Mesothelial cell of epicardium (in vitro differentiated cells): ENCODE measurements around the gene MYL12A. TPM values are rescaled to one million over a fixed set of nuclear protein-coding genes. Genes with fewer than 3 reads are reported as not detected.

Source experiments
- DNase-seq, 2 experiments: peaks; one replicate each; pipeline ENCODE4 v3.0.0; 2021; ENCODE audit warnings: low spot score in 2 of 2; ENCODE audit not compliant: unreplicated experiment in 2 of 2
- H3K27ac Mint-ChIP-seq: 2 replicates; pipeline ENCODE4 v1.8.0; 2021; ENCODE audit warnings: mixed read lengths
- H3K27me3 Mint-ChIP-seq: 2 replicates; pipeline ENCODE4 v1.8.0; 2021; ENCODE audit warnings: low read depth, mixed read lengths
- H3K36me3 Mint-ChIP-seq: 2 replicates; pipeline ENCODE4 v1.8.0; 2021; ENCODE audit warnings: mixed read lengths
- H3K4me1 Mint-ChIP-seq: 2 replicates; pipeline ENCODE4 v1.8.0; 2021; ENCODE audit warnings: mixed read lengths
- H3K4me3 Mint-ChIP-seq: 2 replicates; pipeline ENCODE4 v1.8.0; 2021; ENCODE audit warnings: mild to moderate bottlenecking, moderate library complexity, mixed read lengths
- H3K9me3 Mint-ChIP-seq: 2 replicates; pipeline ENCODE4 v1.8.0; 2021; ENCODE audit warnings: mixed read lengths
- CTCF ChIP-seq: fragments of 200-600 bp; sonication (generic); IDR thresholded peaks from one replicate; pipeline ENCODE4 v1.5.0; 2021; ENCODE audit warnings: antibody characterized with exemption; ENCODE audit not compliant: unreplicated experiment
- total RNA-seq: library from RNA; stranded (reverse); gene quantifications from 3 replicates; pipeline ENCODE4 v1.2.1, GENCODE V29; 2021

The MYL12A gene
- total RNA-seq, 1 donor from 2014 or later = 220 TPM

- DNase-seq = no peak
- Mint-ChIP-seq H3K4me3 (no peak overlapping the region), H3K27me3 (no peaks in the 10 kb centered on the region), H3K4me1 (peaks cover 33% of the 10 kb centered on the region), H3K27ac (no peak overlapping the region), H3K36me3 (no peaks in the 10 kb centered on the region), H3K9me3 (peaks cover 4% of the 10 kb centered on the region)
- no peak for TF ChIP-seq CTCF
Observed at GRCh38 chr18:3221496-3221895, 26.1 kb upstream of the MYL12A start.

- DNase-seq = no peak
- no peak overlapping the region for H3K27ac Mint-ChIP-seq
- H3K36me3 Mint-ChIP-seq = no peaks in the 10 kb centered on the region
- TF ChIP-seq CTCF = no peak
- peaks cover 26% of the 10 kb centered on the region for H3K4me1 Mint-ChIP-seq
- no peaks in the 10 kb centered on the region for H3K9me3 Mint-ChIP-seq
- H3K4me3 Mint-ChIP-seq = no peak overlapping the region
- H3K27me3 Mint-ChIP-seq = no peaks in the 10 kb centered on the region
Observed at GRCh38 chr18:3223356-3223755, 24.2 kb upstream of the MYL12A start.

- H3K27ac Mint-ChIP-seq = no peak overlapping the region
- TF ChIP-seq CTCF = no peak
- H3K4me3 Mint-ChIP-seq = no peak overlapping the region
- no peaks in the 10 kb centered on the region for H3K9me3 Mint-ChIP-seq
- no peak for DNase-seq
- no peaks in the 10 kb centered on the region for H3K27me3 Mint-ChIP-seq
- peaks cover 20% of the 10 kb centered on the region for H3K4me1 Mint-ChIP-seq
- no peaks in the 10 kb centered on the region for H3K36me3 Mint-ChIP-seq
Observed at GRCh38 chr18:3224223-3224622, 23.4 kb upstream of the MYL12A start.

GRCh38 chr18:3225588-3225987, 22.0 kb upstream of the MYL12A start:
- DNase-seq = no peak
- Mint-ChIP-seq H3K27me3 (no peaks in the 10 kb centered on the region), H3K27ac (no peak overlapping the region), H3K4me3 (no peak overlapping the region), H3K36me3 (no peaks in the 10 kb centered on the region), H3K4me1 (peaks cover 8% of the 10 kb centered on the region), H3K9me3 (no peaks in the 10 kb centered on the region)
- TF ChIP-seq CTCF = no peak

GRCh38 chr18:3226048-3226447, 21.6 kb upstream of the MYL12A start:
- no peaks in the 10 kb centered on the region for H3K36me3 Mint-ChIP-seq
- no peak for TF ChIP-seq CTCF
- no peak for DNase-seq
- no peaks in the 10 kb centered on the region for H3K9me3 Mint-ChIP-seq
- peaks cover 8% of the 10 kb centered on the region for H3K4me1 Mint-ChIP-seq
- H3K4me3 Mint-ChIP-seq = no peak overlapping the region
- no peaks in the 10 kb centered on the region for H3K27me3 Mint-ChIP-seq
- H3K27ac Mint-ChIP-seq = no peak overlapping the region
